Hematopoietic multipotent progenitor cell treated with erythropoietin and hydrocortisone succinate and interleukin-3 and kit ligand, for 6 days (in vitro differentiated cells): ENCODE measurements around the gene CPED1.
"Not testable (repeated sequence)": the region's sequence is repeated elsewhere in the genome, so short reads cannot be mapped to it uniquely, and the experiment has no call there.

Source experiments
- DNase-seq: peaks from one replicate; pipeline ENCODE4 v3.0.0-alpha.2; 2015

CPED1 gene

GRCh38 chr7:121102619-121103018 lies 114.1 kb downstream of the CPED1 start:
- DNase-seq, result no peak

GRCh38 chr7:121103086-121103485 lies 114.6 kb downstream of the CPED1 start:
- DNase-seq, result no peak

GRCh38 chr7:121103579-121103978 lies 115.1 kb downstream of the CPED1 start:
- DNase-seq, result no peak

- no peak for DNase-seq
Measured at GRCh38 chr7:121105262-121105661, 116.8 kb downstream of the CPED1 start.

- DNase-seq, result peak; percentile 90
Measured at GRCh38 chr7:121107923-121108498, 119.5 kb downstream of the CPED1 start.

- DNase-seq, result no peak
Measured at GRCh38 chr7:121109145-121109544, 120.6 kb downstream of the CPED1 start.

GRCh38 chr7:121113288-121113687 lies 124.8 kb downstream of the CPED1 start:
- DNase-seq, result no peak

- DNase-seq, result no peak
Measured at GRCh38 chr7:121116396-121116795, 127.9 kb downstream of the CPED1 start.

- no peak for DNase-seq
Measured at GRCh38 chr7:121119047-121119446, 130.5 kb downstream of the CPED1 start.

- no peak for DNase-seq
Measured at GRCh38 chr7:121123032-121123431, 134.5 kb downstream of the CPED1 start.

- not testable (repeated sequence) for DNase-seq
Measured at GRCh38 chr7:121125454-121125853, 136.9 kb downstream of the CPED1 start.

- no peak for DNase-seq
Measured at GRCh38 chr7:121126201-121126600, 137.7 kb downstream of the CPED1 start.

- peak; percentile 25 for DNase-seq
Measured at GRCh38 chr7:121126801-121127534, 138.5 kb downstream of the CPED1 start.

- no peak for DNase-seq
Measured at GRCh38 chr7:121132940-121133339, 144.4 kb downstream of the CPED1 start.

GRCh38 chr7:121133444-121133843 lies 144.9 kb downstream of the CPED1 start:
- no peak for DNase-seq

- DNase-seq, result no peak
Measured at GRCh38 chr7:121137580-121137979, 149.1 kb downstream of the CPED1 start.

GRCh38 chr7:121138262-121138933 lies 149.9 kb downstream of the CPED1 start:
- no peak for DNase-seq

- DNase-seq, result no peak
Measured at GRCh38 chr7:121139427-121139826, 150.9 kb downstream of the CPED1 start.

- no peak for DNase-seq
Measured at GRCh38 chr7:121140790-121141189, 152.3 kb downstream of the CPED1 start.

GRCh38 chr7:121151774-121152221 lies 163.3 kb downstream of the CPED1 start:
- no peak for DNase-seq

- DNase-seq, result no peak
Measured at GRCh38 chr7:121153411-121153810, 164.9 kb downstream of the CPED1 start.

GRCh38 chr7:121153995-121154394 lies 165.5 kb downstream of the CPED1 start:
- no peak for DNase-seq

- DNase-seq, result no peak
Measured at GRCh38 chr7:121156825-121157224, 168.3 kb downstream of the CPED1 start.

- no peak for DNase-seq
Measured at GRCh38 chr7:121157341-121157751, 168.8 kb downstream of the CPED1 start.
